PC-9 (cell line): ENCODE measurements around the gene TNFRSF25. TPM values are rescaled to one million over a fixed set of nuclear protein-coding genes. Genes with fewer than 3 reads are reported as not detected.

ENCODE experiments used
- BruUV-seq: library from RNA; stranded (reverse); fragments of 400-500 nt; replicated peaks from 2 replicates; lab custom pipeline; 2021; lab: Mats Ljungman, UMichigan
- CTCF ChIA-PET: fragments of 300-600 bp; sonication (Branson Sonifier 250); formaldehyde crosslinking; loops from one replicate; lab custom pipeline; 2022; ENCODE audit warnings: antibody characterized with exemption; lab: Charles Lee
- POLR2A ChIA-PET: fragments of 300-600 bp; sonication (Branson Sonifier 250); formaldehyde crosslinking; loops from one replicate; lab custom pipeline; 2022; ENCODE audit warnings: antibody characterized with exemption; ENCODE audit not compliant: unreplicated experiment; lab: Charles Lee
- DNase-seq, 2 experiments: peaks; one replicate each; pipeline versions ENCODE4 v3.0.0 to v3.0.0-alpha.2; 2015 to 2022; ENCODE audit warnings: mixed read lengths in 1 of 2
- H2AFZ ChIP-seq: fragments of 200-600 bp; sonication (generic); 2 replicates; pipeline ENCODE4 v1.8.1; 2017; ENCODE audit warnings: antibody characterized with exemption
- H3F3A ChIP-seq: fragments of 200-600 bp; sonication (generic); 2 replicates; pipeline ENCODE4 v1.8.1; 2017; ENCODE audit warnings: antibody characterized with exemption, mild to moderate bottlenecking, low read depth; ENCODE audit not compliant: insufficient read depth
- H3K27ac ChIP-seq: fragments of 200-600 bp; sonication (generic); 2 replicates; pipeline ENCODE4 v1.6.1; 2016; ENCODE audit warnings: mixed run types
- H3K27me3 ChIP-seq: fragments of 200-600 bp; sonication (generic); 2 replicates; pipeline ENCODE4 v1.6.1; 2016; ENCODE audit warnings: low read depth, mixed run types; ENCODE audit not compliant: insufficient read depth
- H3K36me3 ChIP-seq: fragments of 200-600 bp; sonication (generic); 2 replicates; pipeline ENCODE4 v1.6.1; 2016; ENCODE audit warnings: low read depth, mixed run types
- H3K4me1 ChIP-seq: fragments of 200-600 bp; sonication (generic); replicated peaks from 2 replicates; pipeline ENCODE4 v1.6.1; 2016; ENCODE audit warnings: mixed run types; ENCODE audit not compliant: insufficient read depth
- H3K4me2 ChIP-seq: fragments of 200-600 bp; sonication (generic); 2 replicates; pipeline ENCODE4 v1.6.1; 2017; ENCODE audit warnings: mixed run types
- H3K4me3 ChIP-seq: fragments of 200-600 bp; sonication (generic); 2 replicates; pipeline ENCODE4 v1.6.1; 2016; ENCODE audit warnings: mixed run types
- H3K79me2 ChIP-seq: fragments of 200-600 bp; sonication (generic); 2 replicates; pipeline ENCODE4 v1.6.1; 2017; ENCODE audit warnings: low read depth, mixed run types
- H3K9me2 ChIP-seq: fragments of 200-600 bp; sonication (generic); 2 replicates; pipeline ENCODE4 v1.8.1; 2017; ENCODE audit warnings: mild to moderate bottlenecking; ENCODE audit not compliant: insufficient read depth
- H3K9me3 ChIP-seq: fragments of 200-600 bp; sonication (generic); 2 replicates; pipeline ENCODE4 v1.8.1; 2016; ENCODE audit warnings: low read depth; ENCODE audit not compliant: insufficient read depth
- H4K20me1 ChIP-seq: fragments of 200-600 bp; sonication (generic); 2 replicates; pipeline ENCODE4 v1.8.1; 2017; ENCODE audit not compliant: insufficient read depth
- EZH2 ChIP-seq: fragments of 200-600 bp; sonication (generic); IDR thresholded peaks from 2 replicates; pipeline ENCODE4 v1.8.0; 2017; ENCODE audit warnings: antibody characterized with exemption, low read depth
- intact Hi-C: fragments of 100-400 bp; cut with micrococcal nuclease; formaldehyde crosslinking; loops from one replicate; pipeline ENCODE4 v1.10.0; 2022; ENCODE audit not compliant: unreplicated experiment
- total RNA-seq: library from RNA; stranded (reverse); gene quantifications from 2 replicates; pipeline ENCODE4 v1.2.3, GENCODE V29; 2021
- TF ChIP-seq, protein P1 (sequence below): fragments of 200-600 bp; sonication (generic); conservative IDR thresholded peaks from 2 replicates; pipeline ENCODE4 v1.6.1; 2017; ENCODE audit warnings: mixed run types, antibody characterized with exemption, mild to moderate bottlenecking, moderate library complexity

The TNFRSF25 gene
- total RNA-seq, 1 experiment from 2014 or later = 12.3 TPM

DNA sequence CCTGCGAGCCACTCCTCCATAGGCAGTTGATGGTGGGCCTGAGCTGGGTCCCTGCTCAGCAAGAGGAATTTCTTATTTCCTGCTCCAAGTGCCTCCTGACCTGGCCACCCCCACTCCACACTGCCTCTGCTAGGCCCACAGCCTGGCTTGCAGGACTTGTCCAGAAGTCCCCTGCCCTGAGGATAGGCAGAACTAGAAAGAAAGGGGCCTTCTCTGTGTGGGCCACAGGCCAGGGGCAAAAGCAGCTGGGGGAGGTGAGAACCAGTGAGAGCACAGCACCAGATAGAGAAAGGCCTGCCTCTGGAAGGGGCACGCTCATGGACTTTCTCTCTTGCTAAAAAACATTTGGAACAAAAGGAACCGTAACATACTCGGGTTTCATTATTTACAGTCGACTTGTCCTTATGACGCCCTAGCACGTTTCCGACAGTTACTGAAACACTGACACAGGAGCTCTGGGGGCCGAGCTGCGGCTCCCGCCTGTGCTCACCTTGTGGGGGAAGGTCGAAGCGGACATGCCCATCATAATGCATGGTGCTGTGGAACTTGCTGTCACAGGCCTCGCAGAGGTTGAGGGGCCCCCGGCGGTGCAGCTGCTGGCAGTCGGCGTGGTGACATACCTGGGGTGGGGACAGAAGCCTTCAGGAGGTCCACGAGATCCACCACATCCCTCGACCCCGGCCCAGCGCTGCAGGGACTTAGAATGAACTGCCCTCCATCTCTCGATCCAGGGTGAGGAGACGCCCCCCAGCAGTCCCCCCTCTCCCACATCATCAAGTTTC lies 11.3 kb upstream of the TNFRSF25 start:
- ChIA-PET CTCF (interaction anchor here (0.6 to 0.7 kb wide), 2 partner anchors 11 to 26 kb away, joined by 3 to 7 read pairs; no protein-coding TSS in a partner anchor), POLR2A (no interaction called here)
- intact Hi-C loops = no loop called here
- peaks cover 5% of the 10 kb centered on the region; the same call in 1 of the 2 replicates for H3K4me1 ChIP-seq
- H4K20me1 ChIP-seq = no peaks in the 10 kb centered on the region
- H3K79me2 ChIP-seq = no peaks in the 10 kb centered on the region
- no peaks in the 10 kb centered on the region for H3K27me3 ChIP-seq
- H3K27ac ChIP-seq = no peak overlapping the region
- no TSS peak for BruUV-seq
- H3K36me3 ChIP-seq = no peaks in the 10 kb centered on the region
- no peak for DNase-seq
- TF ChIP-seq EZH2 = no peak
- TF ChIP-seq, protein P1, sequence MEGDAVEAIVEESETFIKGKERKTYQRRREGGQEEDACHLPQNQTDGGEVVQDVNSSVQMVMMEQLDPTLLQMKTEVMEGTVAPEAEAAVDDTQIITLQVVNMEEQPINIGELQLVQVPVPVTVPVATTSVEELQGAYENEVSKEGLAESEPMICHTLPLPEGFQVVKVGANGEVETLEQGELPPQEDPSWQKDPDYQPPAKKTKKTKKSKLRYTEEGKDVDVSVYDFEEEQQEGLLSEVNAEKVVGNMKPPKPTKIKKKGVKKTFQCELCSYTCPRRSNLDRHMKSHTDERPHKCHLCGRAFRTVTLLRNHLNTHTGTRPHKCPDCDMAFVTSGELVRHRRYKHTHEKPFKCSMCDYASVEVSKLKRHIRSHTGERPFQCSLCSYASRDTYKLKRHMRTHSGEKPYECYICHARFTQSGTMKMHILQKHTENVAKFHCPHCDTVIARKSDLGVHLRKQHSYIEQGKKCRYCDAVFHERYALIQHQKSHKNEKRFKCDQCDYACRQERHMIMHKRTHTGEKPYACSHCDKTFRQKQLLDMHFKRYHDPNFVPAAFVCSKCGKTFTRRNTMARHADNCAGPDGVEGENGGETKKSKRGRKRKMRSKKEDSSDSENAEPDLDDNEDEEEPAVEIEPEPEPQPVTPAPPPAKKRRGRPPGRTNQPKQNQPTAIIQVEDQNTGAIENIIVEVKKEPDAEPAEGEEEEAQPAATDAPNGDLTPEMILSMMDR = no peak
- H3K9me3 ChIP-seq = no peaks in the 10 kb centered on the region
- H3K9me2 ChIP-seq = no peaks in the 10 kb centered on the region
- H3K4me2 ChIP-seq = no peak overlapping the region
- H3F3A ChIP-seq = peaks cover 3% of the 10 kb centered on the region; the same call in 1 of the 2 replicates
- no peak overlapping the region for H2AFZ ChIP-seq
- H3K4me3 ChIP-seq = no peak overlapping the region

DNA sequence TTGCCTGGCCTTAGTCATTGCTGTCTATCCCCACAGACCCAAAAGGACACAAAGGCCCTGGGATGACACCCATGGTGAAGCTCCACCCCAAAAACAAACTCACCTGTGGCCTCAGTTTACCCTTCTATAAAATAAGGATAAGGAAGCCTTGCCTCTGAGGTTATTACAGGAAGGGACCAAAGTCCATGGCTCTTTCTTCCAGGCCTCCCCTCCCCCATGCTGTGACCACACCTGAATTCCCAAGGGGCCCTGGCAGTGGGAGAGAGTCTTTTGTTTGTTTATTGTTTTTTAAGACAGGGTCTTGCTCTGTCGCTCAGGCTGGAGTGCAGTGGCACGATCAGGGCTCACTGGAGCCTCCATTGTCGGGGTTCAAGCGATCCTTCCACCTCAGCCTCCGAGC lies 10.5 kb upstream of the TNFRSF25 start:
- H3K4me2 ChIP-seq = no peak overlapping the region
- no peaks in the 10 kb centered on the region for H3K9me2 ChIP-seq
- H4K20me1 ChIP-seq = no peaks in the 10 kb centered on the region
- peaks cover 11% of the 10 kb centered on the region; the same call in 1 of the 2 replicates for H3K4me1 ChIP-seq
- no peak overlapping the region for H3K27ac ChIP-seq
- H3K36me3 ChIP-seq = no peaks in the 10 kb centered on the region
- ChIA-PET CTCF (interaction anchor here (0.6 kb wide), 1 partner anchor 26 kb away, joined by 3 read pairs; no protein-coding TSS in a partner anchor), POLR2A (no interaction called here)
- no peaks in the 10 kb centered on the region for H3K79me2 ChIP-seq
- no peaks in the 10 kb centered on the region for H3K27me3 ChIP-seq
- BruUV-seq = no TSS peak
- no peak overlapping the region for H2AFZ ChIP-seq
- no peak overlapping the region for H3K4me3 ChIP-seq
- intact Hi-C loops = no loop called here
- TF ChIP-seq, protein P1 = no peak
- no peak for TF ChIP-seq EZH2
- no peaks in the 10 kb centered on the region for H3K9me3 ChIP-seq
- DNase-seq = no peak
- peaks cover 10% of the 10 kb centered on the region; the same call in 1 of the 2 replicates for H3F3A ChIP-seq

DNA sequence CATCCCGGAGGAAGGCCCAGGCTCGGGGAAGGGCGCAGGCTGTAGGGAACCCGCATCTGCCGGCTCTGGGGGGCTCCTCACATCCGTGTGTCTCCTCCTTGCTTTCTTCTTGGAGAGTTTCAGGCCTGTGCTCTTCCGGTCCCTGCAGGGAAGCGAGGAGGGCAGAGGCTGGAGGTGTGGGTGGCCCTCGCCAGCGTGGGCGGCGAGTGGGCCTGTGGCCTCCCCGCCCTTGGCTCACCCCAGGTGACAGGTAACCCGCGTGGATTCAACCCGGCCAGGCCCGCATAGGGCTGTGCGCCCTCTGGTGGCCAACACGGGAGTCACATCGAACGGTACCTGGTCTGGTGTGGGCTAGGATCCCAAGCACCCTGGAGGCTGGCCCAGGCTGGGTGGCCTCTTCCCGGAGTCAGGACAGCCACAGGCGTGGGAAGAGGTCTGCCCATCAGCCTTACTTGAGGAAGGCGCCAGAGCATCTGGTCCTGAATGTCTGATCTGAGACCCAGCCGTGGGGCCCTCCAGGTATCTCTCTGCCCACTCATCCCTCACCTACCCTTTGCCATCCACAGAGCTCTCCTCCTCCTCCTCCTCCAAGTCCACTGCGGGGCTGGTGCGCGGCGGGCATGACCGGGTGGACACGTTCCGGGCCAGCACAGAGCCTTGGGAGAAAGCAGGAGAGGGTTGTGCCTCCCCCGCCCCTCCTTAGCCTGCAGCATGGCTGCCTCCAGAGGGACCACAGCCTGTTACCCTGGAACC lies 9.6 kb upstream of the TNFRSF25 start:
- ChIA-PET POLR2A (no interaction called here), CTCF (no interaction called here)
- Histone ChIP-seq H3K9me2 (no peaks in the 10 kb centered on the region), H3K4me1 (peaks cover 11% of the 10 kb centered on the region; the same call in 1 of the 2 replicates), H3K79me2 (no peaks in the 10 kb centered on the region), H3K4me2 (no peak overlapping the region), H3K27ac (no peak overlapping the region), H3K36me3 (no peaks in the 10 kb centered on the region), H3K27me3 (no peaks in the 10 kb centered on the region), H3F3A (peaks cover 10% of the 10 kb centered on the region; the same call in 1 of the 2 replicates), H3K9me3 (no peaks in the 10 kb centered on the region), H2AFZ (no peak overlapping the region), H4K20me1 (no peaks in the 10 kb centered on the region), H3K4me3 (no peak overlapping the region)
- DNase-seq = peak in 1 of 2 experiments; percentile 55
- TF ChIP-seq, protein P1 = peak; percentile 88
- no peak for TF ChIP-seq EZH2
- no TSS peak for BruUV-seq
- intact Hi-C loops = no loop called here
